ENCODE data around the gene FREM2. TPM values are rescaled to one million over a fixed set of nuclear protein-coding genes. Genes with fewer than 3 reads are reported as not detected.

FREM2 gene
- total RNA-seq, 1 donor from 2014 or later = 2.8 TPM

- Histone ChIP-seq H3K9me3 (ENCODE audit: insufficient read depth, low read depth, low read length) (no peaks in the 10 kb centered on the region), H3K79me2 (ENCODE audit: insufficient read depth, low read length) (no peaks in the 10 kb centered on the region), H3K4me1 (ENCODE audit: insufficient read depth, low read length) (no peaks in the 10 kb centered on the region), H3K9ac (ENCODE audit: low read length) (no peak overlapping the region), H3K36me3 (ENCODE audit: insufficient read depth, low read length) (no peaks in the 10 kb centered on the region), H3K27ac (ENCODE audit: low read depth, low read length) (no peak overlapping the region), H2AFZ (ENCODE audit: low read depth, low read length) (no peak overlapping the region), H3K4me2 (ENCODE audit: low read length) (no peak overlapping the region), H3K27me3 (ENCODE audit: insufficient read depth, low read length) (no peaks in the 10 kb centered on the region), H3K4me3 (ENCODE audit: insufficient read depth, low read depth, low read length) (no peak overlapping the region), H4K20me1 (ENCODE audit: insufficient read depth, low read length) (no peaks in the 10 kb centered on the region)
- Mint-ChIP-seq H3K27ac (ENCODE audit: unreplicated experiment) (no peak overlapping the region), H3K36me3 (ENCODE audit: low read depth, unreplicated experiment) (no peaks in the 10 kb centered on the region), H3K4me3 (ENCODE audit: unreplicated experiment) (no peak overlapping the region), H3K27me3 (ENCODE audit: low read depth, unreplicated experiment) (no peaks in the 10 kb centered on the region), H3K9me3 (ENCODE audit: unreplicated experiment) (no peaks in the 10 kb centered on the region), H3K4me1 (ENCODE audit: low read depth, unreplicated experiment) (no peaks in the 10 kb centered on the region)
- DNase-seq (ENCODE audit: low read depth) (no peak), FAIRE-seq (no peak)
- TF ChIP-seq CTCF (IDR thresholded peaks at IDR 0.05; ENCODE audit: insufficient read depth, low read depth, low read length) (no peak), EZH2 (IDR thresholded peaks at IDR 0.05; ENCODE audit: insufficient read depth, low read length) (no peak)
Measured at GRCh38 chr13:38850868-38851626, 164.2 kb downstream of the FREM2 start.

DNA sequence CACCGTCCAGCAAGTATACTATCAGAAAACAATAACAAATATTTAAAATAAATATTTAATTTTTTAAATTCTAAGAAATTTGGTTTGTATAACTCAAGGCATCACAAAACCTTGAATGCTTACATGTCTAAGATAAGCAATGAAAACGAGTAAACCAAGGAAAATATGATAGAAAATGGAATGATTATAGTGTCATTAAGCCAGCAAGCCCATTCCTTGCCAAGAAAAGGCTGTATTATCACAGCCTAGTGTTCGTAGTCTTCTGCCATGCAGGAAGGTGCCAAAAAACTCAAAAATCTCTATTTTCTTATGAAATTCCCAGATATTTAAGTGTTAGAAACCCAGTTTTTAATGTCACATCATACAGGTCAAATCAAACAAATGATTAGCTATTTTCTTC is 167.3 kb downstream of the FREM2 start:
- H3K27me3 ChIP-seq (ENCODE audit: insufficient read depth, low read length) = no peaks in the 10 kb centered on the region
- no peak for TF ChIP-seq CTCF (IDR thresholded peaks at IDR 0.05; ENCODE audit: insufficient read depth, low read depth, low read length)
- no peak for TF ChIP-seq EZH2 (IDR thresholded peaks at IDR 0.05; ENCODE audit: insufficient read depth, low read length)
- Mint-ChIP-seq H3K27me3 (ENCODE audit: low read depth, unreplicated experiment) (no peaks in the 10 kb centered on the region), H3K4me3 (ENCODE audit: unreplicated experiment) (no peak overlapping the region), H3K4me1 (ENCODE audit: low read depth, unreplicated experiment) (no peaks in the 10 kb centered on the region), H3K9me3 (ENCODE audit: unreplicated experiment) (no peaks in the 10 kb centered on the region), H3K36me3 (ENCODE audit: low read depth, unreplicated experiment) (no peaks in the 10 kb centered on the region), H3K27ac (ENCODE audit: unreplicated experiment) (no peak overlapping the region)
- no peaks in the 10 kb centered on the region for H3K9me3 ChIP-seq (ENCODE audit: insufficient read depth, low read depth, low read length)
- DNase-seq (ENCODE audit: low read depth) (no peak), FAIRE-seq (no peak)
- H3K9ac ChIP-seq (ENCODE audit: low read length) = no peak overlapping the region
- no peaks in the 10 kb centered on the region for H3K4me1 ChIP-seq (ENCODE audit: insufficient read depth, low read length)
- H3K27ac ChIP-seq (ENCODE audit: low read depth, low read length) = no peak overlapping the region
- H2AFZ ChIP-seq (ENCODE audit: low read depth, low read length) = no peak overlapping the region
- H3K4me2 ChIP-seq (ENCODE audit: low read length) = no peak overlapping the region
- H3K36me3 ChIP-seq (ENCODE audit: insufficient read depth, low read length) = no peaks in the 10 kb centered on the region
- no peak overlapping the region for H3K4me3 ChIP-seq (ENCODE audit: insufficient read depth, low read depth, low read length)
- H4K20me1 ChIP-seq (ENCODE audit: insufficient read depth, low read length) = no peaks in the 10 kb centered on the region
- H3K79me2 ChIP-seq (ENCODE audit: insufficient read depth, low read length) = no peaks in the 10 kb centered on the region

GRCh38 chr13:38856065-38856464 is 169.2 kb downstream of the FREM2 start:
- no peaks in the 10 kb centered on the region for H3K4me1 ChIP-seq (ENCODE audit: insufficient read depth, low read length)
- no peaks in the 10 kb centered on the region for H3K9me3 ChIP-seq (ENCODE audit: insufficient read depth, low read depth, low read length)
- no peak overlapping the region for H3K4me3 ChIP-seq (ENCODE audit: insufficient read depth, low read depth, low read length)
- H4K20me1 ChIP-seq (ENCODE audit: insufficient read depth, low read length) = no peaks in the 10 kb centered on the region
- DNase-seq (ENCODE audit: low read depth) (no peak), FAIRE-seq (no peak)
- no peak for TF ChIP-seq CTCF (IDR thresholded peaks at IDR 0.05; ENCODE audit: insufficient read depth, low read depth, low read length)
- H3K4me1 Mint-ChIP-seq (ENCODE audit: low read depth, unreplicated experiment) = no peaks in the 10 kb centered on the region
- H2AFZ ChIP-seq (ENCODE audit: low read depth, low read length) = no peak overlapping the region
- H3K27ac Mint-ChIP-seq (ENCODE audit: unreplicated experiment) = no peak overlapping the region
- no peak overlapping the region for H3K4me2 ChIP-seq (ENCODE audit: low read length)
- no peak overlapping the region for H3K4me3 Mint-ChIP-seq (ENCODE audit: unreplicated experiment)
- H3K9me3 Mint-ChIP-seq (ENCODE audit: unreplicated experiment) = no peaks in the 10 kb centered on the region
- H3K9ac ChIP-seq (ENCODE audit: low read length) = no peak overlapping the region
- H3K79me2 ChIP-seq (ENCODE audit: insufficient read depth, low read length) = no peaks in the 10 kb centered on the region
- peaks cover 2% of the 10 kb centered on the region for H3K27me3 ChIP-seq (ENCODE audit: insufficient read depth, low read length)
- no peak overlapping the region for H3K27ac ChIP-seq (ENCODE audit: low read depth, low read length)
- no peaks in the 10 kb centered on the region for H3K36me3 ChIP-seq (ENCODE audit: insufficient read depth, low read length)
- no peaks in the 10 kb centered on the region for H3K36me3 Mint-ChIP-seq (ENCODE audit: low read depth, unreplicated experiment)
- H3K27me3 Mint-ChIP-seq (ENCODE audit: low read depth, unreplicated experiment) = no peaks in the 10 kb centered on the region

Measured in astrocyte (in vitro differentiated cells and primary cell).